Thyroid gland (tissue), 4 donors: ENCODE measurements around the gene IGF1.

Experiments used
- CTCF ChIP-seq, 6 experiments: fragments of 200-600 bp in 3 of 6; fragments of 450-650 bp in 3 of 6; sonication (generic) in 3 of 6; IDR thresholded peaks; one replicate each; pipeline ENCODE4 v1.5.1; 2016 to 2019; ENCODE audit warnings: antibody characterized with exemption in 6 of 6, mild to moderate bottlenecking in 2 of 6, inconsistent platforms in 1 of 6, moderate library complexity in 1 of 6
- POLR2A ChIP-seq, 2 donors: fragments of 450-650 bp; IDR thresholded peaks; one replicate each; pipeline ENCODE4 v1.6.1; 2017; ENCODE audit warnings: antibody characterized with exemption in 2 of 2, mild to moderate bottlenecking in 2 of 2, moderate library complexity in 1 of 2

- TF ChIP-seq CTCF (IDR thresholded peaks at IDR 0.05) (no peak), POLR2A (IDR thresholded peaks at IDR 0.05) (no peak)
Observed at GRCh38 chr12:102510031-102510430, 29.7 kb upstream of the IGF1 start.
